RWPE2 (cell line): Measurements from ENCODE around the gene AKAP11.

Source experiments
- ATAC-seq: fragments of 200-7000 bp; cut with Tn5 transposase; 3 replicates; pipeline ENCODE4 v1.9.1; 2021; ENCODE audit warnings: low read depth
- DNase-seq: peaks from one replicate; pipeline ENCODE4 v3.0.0-alpha.2; 2020; ENCODE audit warnings: low spot score
- H3K27ac ChIP-seq: fragments of 450-650 bp; 2 replicates; pipeline ENCODE4 v1.5.1; 2017; ENCODE audit warnings: mild to moderate bottlenecking; ENCODE audit not compliant: poor library complexity, severe bottlenecking
- H3K27me3 ChIP-seq: fragments of 250-450 bp; sonication (Bioruptor Pico); 2 replicates; pipeline ENCODE4 v1.5.1; 2021; ENCODE audit warnings: mild to moderate bottlenecking, moderate library complexity; ENCODE audit not compliant: insufficient read depth, poor library complexity, severe bottlenecking
- H3K36me3 ChIP-seq: fragments of 250-450 bp; sonication (Bioruptor Pico); 2 replicates; pipeline ENCODE4 v1.5.1; 2020; ENCODE audit warnings: low read depth, mild to moderate bottlenecking, moderate library complexity
- H3K4me1 ChIP-seq: fragments of 250-450 bp; sonication (Bioruptor Pico); 2 replicates; pipeline ENCODE4 v1.5.1; 2021; ENCODE audit warnings: mild to moderate bottlenecking, moderate library complexity; ENCODE audit not compliant: insufficient read depth, poor library complexity, severe bottlenecking
- H3K4me3 ChIP-seq: fragments of 250-450 bp; sonication (Bioruptor Pico); 2 replicates; pipeline ENCODE4 v1.5.1; 2021; ENCODE audit warnings: mild to moderate bottlenecking, moderate library complexity; ENCODE audit not compliant: severe bottlenecking
- H3K9me3 ChIP-seq: fragments of 250-450 bp; sonication (Bioruptor Pico); 2 replicates; pipeline ENCODE4 v1.5.1; 2021; ENCODE audit warnings: mild to moderate bottlenecking, moderate library complexity; ENCODE audit not compliant: severe bottlenecking
- TF ChIP-seq, protein P1 (sequence below): fragments of 450-650 bp; IDR thresholded peaks from one replicate; pipeline ENCODE4 v1.5.1; 2017; ENCODE audit warnings: mild to moderate bottlenecking, moderate library complexity; ENCODE audit not compliant: poor library complexity, severe bottlenecking

Gene AKAP11

DNA sequence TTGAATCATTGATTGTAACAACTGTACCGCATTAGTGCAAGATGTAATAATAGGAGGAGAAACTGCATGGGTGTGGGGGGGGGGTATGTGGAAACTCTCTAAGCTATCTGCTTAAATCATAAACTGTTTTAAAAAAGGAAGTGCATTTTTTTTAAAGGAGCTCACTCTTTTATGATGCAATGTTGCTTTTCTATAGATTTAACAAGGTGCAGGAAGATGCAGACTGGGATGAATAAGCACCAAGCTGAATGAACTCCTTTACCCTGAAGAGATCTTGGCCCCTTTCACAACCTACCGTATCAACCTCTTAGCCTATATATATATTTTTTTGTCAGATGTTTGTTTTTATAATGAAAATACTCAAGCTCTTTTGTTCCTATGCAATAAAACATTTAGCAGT is 95.9 kb downstream of the AKAP11 start:
- ATAC-seq (peak; percentile 67), DNase-seq (no peak)
- no peaks in the 10 kb centered on the region for H3K9me3 ChIP-seq
- no peak overlapping the region for H3K4me3 ChIP-seq
- no peak overlapping the region for H3K27ac ChIP-seq
- H3K27me3 ChIP-seq = no peaks in the 10 kb centered on the region
- TF ChIP-seq, protein P1, sequence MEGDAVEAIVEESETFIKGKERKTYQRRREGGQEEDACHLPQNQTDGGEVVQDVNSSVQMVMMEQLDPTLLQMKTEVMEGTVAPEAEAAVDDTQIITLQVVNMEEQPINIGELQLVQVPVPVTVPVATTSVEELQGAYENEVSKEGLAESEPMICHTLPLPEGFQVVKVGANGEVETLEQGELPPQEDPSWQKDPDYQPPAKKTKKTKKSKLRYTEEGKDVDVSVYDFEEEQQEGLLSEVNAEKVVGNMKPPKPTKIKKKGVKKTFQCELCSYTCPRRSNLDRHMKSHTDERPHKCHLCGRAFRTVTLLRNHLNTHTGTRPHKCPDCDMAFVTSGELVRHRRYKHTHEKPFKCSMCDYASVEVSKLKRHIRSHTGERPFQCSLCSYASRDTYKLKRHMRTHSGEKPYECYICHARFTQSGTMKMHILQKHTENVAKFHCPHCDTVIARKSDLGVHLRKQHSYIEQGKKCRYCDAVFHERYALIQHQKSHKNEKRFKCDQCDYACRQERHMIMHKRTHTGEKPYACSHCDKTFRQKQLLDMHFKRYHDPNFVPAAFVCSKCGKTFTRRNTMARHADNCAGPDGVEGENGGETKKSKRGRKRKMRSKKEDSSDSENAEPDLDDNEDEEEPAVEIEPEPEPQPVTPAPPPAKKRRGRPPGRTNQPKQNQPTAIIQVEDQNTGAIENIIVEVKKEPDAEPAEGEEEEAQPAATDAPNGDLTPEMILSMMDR = no peak
- peaks cover 18% of the 10 kb centered on the region for H3K4me1 ChIP-seq
- no peaks in the 10 kb centered on the region for H3K36me3 ChIP-seq

DNA sequence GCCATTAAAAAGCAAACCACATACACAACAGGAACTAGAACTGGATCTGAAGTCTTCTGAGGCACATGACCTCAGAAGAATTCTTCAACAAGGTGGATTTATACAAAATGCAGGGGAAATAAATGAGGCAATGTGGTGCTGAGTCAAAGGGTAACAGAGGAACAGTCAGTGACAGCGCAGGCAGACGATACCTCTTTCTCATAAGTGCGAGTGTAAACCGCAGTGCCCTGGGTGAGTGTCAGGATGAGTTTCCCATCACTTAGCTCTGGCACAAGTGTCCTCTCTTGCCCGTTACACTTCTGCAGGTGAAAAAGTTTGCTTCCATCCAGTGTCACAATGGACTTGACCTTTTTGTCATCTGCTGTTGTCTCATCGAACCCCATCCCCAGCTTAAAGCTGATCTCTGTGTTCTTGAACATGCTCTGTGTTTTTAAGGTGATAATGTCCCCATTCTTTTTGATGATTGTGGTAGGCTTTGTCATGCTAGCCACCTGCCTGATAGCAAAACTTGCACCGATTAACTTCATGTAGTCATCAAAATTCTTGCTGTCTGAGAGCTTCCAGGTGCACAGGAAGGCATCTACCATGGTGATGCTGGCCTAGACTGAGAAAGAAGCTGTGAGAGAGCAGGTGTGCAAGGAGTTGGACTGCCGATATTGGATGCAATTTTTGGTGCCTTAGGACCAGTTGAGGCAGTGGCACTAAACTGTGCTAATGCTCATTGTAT is 97.3 kb downstream of the AKAP11 start:
- DNase-seq = no peak
- Histone ChIP-seq H3K36me3 (no peaks in the 10 kb centered on the region), H3K4me1 (peaks cover 18% of the 10 kb centered on the region), H3K4me3 (no peak overlapping the region), H3K27me3 (no peaks in the 10 kb centered on the region), H3K9me3 (no peaks in the 10 kb centered on the region), H3K27ac (no peak overlapping the region)
- TF ChIP-seq, protein P1 = no peak
- ATAC-seq = no peak

DNA sequence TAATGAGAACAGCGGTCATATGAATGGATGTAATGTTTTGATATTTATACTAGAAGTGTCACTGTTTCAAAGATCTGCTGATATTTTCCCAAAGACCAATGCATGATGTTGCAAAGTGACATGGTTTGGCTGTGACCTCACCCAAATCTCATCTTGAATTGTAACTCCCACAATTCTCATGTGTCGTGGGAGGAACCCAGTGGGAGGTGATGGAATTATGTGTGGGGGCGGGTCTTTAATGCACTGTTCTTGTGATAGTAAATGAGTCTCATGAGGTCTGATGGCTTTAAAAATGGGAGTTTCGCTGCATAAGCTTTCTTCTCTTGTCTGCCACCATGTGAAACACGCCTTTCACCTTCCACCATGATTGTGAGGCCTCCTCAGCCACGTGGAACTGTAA is 98.3 kb downstream of the AKAP11 start:
- H3K9me3 ChIP-seq = no peaks in the 10 kb centered on the region
- H3K27ac ChIP-seq = no peak overlapping the region
- TF ChIP-seq, protein P1 = no peak
- no peak overlapping the region for H3K4me3 ChIP-seq
- ATAC-seq (no peak), DNase-seq (no peak)
- H3K4me1 ChIP-seq = peaks cover 9% of the 10 kb centered on the region
- no peaks in the 10 kb centered on the region for H3K27me3 ChIP-seq
- no peaks in the 10 kb centered on the region for H3K36me3 ChIP-seq
